ENCODE measurements around the gene C16orf90. TPM values are rescaled to one million over a fixed set of nuclear protein-coding genes. Genes with fewer than 3 reads are reported as not detected.
A peak's percentile ranks its signal among the peaks of the same experiment; 100 is the strongest.

The C16orf90 gene
- total and polyA plus RNA-seq, 2 experiments from 2014 or later = not detected

DNA sequence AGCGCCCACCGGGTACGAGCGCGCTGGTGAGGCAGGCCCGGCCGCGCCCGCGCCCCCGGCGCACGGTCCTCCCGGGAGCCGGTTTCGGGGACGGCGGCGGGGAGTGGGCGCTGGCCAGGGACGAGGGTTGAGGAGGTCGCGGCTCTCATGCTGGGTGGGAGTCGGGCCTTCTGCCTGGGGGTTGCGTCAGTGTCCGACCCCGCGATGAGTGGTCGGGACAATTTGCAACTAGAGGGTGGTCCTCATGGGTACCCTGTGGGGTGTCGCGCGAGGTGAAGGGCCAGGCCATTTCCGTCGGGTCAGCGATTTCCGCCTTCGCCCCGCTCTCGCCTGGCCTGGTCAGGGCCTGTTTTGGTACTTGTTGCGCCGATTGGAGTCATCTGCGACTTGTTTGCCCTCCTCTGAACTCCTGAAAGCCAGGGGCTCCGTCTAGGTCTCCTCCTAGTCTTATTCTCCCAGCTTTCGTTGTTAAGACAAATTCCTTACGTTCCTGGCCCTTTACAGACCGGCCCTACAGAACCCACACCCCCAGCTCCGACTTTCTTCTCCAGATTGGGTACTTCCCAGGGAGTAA lies 36.9 kb downstream of the C16orf90 start:
- H3K27me3 ChIP-seq = no peaks in the 10 kb centered on the region
- no peaks in the 10 kb centered on the region for H3K9me3 ChIP-seq (ENCODE audit: low read depth)
- TF ChIP-seq, protein P1, sequence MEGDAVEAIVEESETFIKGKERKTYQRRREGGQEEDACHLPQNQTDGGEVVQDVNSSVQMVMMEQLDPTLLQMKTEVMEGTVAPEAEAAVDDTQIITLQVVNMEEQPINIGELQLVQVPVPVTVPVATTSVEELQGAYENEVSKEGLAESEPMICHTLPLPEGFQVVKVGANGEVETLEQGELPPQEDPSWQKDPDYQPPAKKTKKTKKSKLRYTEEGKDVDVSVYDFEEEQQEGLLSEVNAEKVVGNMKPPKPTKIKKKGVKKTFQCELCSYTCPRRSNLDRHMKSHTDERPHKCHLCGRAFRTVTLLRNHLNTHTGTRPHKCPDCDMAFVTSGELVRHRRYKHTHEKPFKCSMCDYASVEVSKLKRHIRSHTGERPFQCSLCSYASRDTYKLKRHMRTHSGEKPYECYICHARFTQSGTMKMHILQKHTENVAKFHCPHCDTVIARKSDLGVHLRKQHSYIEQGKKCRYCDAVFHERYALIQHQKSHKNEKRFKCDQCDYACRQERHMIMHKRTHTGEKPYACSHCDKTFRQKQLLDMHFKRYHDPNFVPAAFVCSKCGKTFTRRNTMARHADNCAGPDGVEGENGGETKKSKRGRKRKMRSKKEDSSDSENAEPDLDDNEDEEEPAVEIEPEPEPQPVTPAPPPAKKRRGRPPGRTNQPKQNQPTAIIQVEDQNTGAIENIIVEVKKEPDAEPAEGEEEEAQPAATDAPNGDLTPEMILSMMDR (IDR thresholded peaks at IDR 0.05; ENCODE audit: low read depth, low read length) = no peak
- peak overlapping the region; percentile 66 for H3K4me3 ChIP-seq
- H3K36me3 ChIP-seq = no peaks in the 10 kb centered on the region
- peaks cover 37% of the 10 kb centered on the region for H3K4me1 ChIP-seq (ENCODE audit: low read depth)
- peak; percentile 46 to 56 for DNase-seq (ENCODE audit: low read depth in 1 of 2, low spot score in 1 of 2)
- peak overlapping the region; percentile 98 for H3K27ac ChIP-seq

DNA sequence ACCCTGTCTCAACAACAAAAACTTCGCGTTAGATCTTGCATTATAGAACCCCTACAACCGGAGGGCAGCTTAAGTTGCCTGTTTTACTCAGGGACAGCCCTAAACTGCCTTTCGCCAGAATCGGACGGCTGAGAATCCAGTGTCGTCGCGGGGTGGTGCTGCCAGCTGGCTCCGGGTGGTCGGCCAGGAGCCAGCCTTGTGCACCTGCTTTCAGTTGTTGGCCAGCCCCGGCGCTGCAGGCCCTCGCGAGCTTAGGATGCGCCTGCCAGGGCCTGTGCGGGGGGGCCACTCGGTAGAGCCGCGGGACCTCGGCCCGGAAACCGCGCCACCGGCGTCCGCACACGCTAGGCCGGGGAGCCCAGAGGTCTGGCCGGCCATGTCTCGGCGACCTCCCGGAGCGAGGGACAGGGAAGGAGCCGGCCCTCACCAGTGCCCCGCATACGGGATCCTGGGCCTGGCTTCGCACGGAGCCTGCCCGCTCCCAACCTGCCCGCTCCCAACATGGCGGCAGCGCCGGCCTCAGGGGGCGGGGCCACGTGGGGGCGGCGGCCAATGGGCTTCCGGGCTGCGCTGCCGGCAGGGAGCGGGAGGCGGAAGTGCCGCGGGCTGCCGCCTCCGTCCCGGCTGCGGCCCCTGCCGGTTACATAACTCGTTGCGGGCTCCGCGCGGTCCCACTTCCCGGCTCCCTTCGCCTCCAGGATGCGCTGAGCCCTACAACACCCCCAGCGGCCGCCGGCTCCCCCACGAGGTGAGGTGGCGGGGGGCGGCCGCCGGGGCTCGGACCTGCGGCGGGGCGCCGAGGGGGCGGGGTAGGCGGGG lies 37.6 kb downstream of the C16orf90 start:
- Histone ChIP-seq H3K27ac (peak overlapping the region; percentile 98), H3K4me1 (ENCODE audit: low read depth) (peaks cover 37% of the 10 kb centered on the region)
- TF ChIP-seq, protein P1 (IDR thresholded peaks at IDR 0.05; ENCODE audit: low read depth, low read length) = peak; percentile 43

DNA sequence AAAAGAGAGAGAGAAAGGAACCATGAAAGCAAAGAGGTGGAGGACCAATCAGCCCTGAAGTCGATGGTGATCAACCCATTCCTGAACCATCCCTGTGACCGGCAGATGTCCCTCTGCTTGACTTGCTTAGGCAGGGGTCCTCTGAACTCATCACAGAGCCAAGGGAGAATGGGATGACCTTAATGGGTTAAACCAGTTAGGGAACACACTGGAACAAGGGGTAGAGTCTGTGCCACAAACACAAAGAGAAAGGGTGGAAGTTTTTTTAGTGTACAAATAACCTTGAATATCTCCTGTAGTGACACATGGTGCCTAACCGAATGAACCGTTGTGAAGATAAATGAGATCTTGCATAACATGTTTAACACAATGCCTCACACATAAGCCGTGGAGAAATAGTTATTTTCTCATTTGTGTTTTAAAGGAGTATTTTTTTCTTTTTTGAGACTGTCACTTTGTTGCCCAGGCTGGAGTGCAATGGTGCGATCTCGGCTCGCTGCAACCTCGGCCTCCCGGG lies 40.6 kb downstream of the C16orf90 start:
- TF ChIP-seq, protein P1 (IDR thresholded peaks at IDR 0.05; ENCODE audit: low read depth, low read length) = no peak
- no peaks in the 10 kb centered on the region for H3K9me3 ChIP-seq (ENCODE audit: low read depth)
- H3K27ac ChIP-seq = no peak overlapping the region
- DNase-seq (ENCODE audit: low read depth in 1 of 2, low spot score in 1 of 2) = no peak
- peaks cover 15% of the 10 kb centered on the region for H3K4me1 ChIP-seq (ENCODE audit: low read depth)
- no peaks in the 10 kb centered on the region for H3K27me3 ChIP-seq
- no peak overlapping the region for H3K4me3 ChIP-seq
- H3K36me3 ChIP-seq = peaks cover 7% of the 10 kb centered on the region

More for the DNA sequence above, 37.6 kb downstream of the C16orf90 start:
- no peaks in the 10 kb centered on the region for H3K27me3 ChIP-seq
- no peaks in the 10 kb centered on the region for H3K36me3 ChIP-seq
- peak overlapping the region; percentile 66 for H3K4me3 ChIP-seq
- DNase-seq (ENCODE audit: low read depth in 1 of 2, low spot score in 1 of 2) = peak; percentile 94 to 95
- no peaks in the 10 kb centered on the region for H3K9me3 ChIP-seq (ENCODE audit: low read depth)

DNA sequence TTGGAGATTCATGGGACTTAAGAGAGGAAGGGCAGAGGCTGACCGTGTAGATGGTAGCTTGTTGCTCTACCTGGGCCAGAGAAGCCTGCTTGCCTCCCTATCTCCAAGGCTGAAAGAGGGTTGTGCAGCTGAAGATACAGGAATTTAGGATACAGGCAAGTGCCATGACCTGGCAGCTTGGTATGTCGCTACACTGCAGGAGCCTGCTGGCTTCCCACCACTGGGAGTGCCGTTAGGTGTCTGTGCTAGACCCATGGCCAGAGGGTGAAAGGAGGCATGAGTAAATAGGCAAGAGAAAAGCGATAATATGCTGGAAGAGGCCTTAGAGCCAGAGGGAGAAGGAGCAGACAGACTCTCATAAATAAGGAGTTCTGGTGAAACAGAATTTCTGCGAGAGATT lies 41.2 kb downstream of the C16orf90 start:
- peaks cover 9% of the 10 kb centered on the region for H3K4me1 ChIP-seq (ENCODE audit: low read depth)
- no peak overlapping the region for H3K27ac ChIP-seq
- DNase-seq (ENCODE audit: low read depth in 1 of 2, low spot score in 1 of 2) = no peak
- peaks cover 7% of the 10 kb centered on the region for H3K36me3 ChIP-seq
- no peaks in the 10 kb centered on the region for H3K27me3 ChIP-seq
- no peaks in the 10 kb centered on the region for H3K9me3 ChIP-seq (ENCODE audit: low read depth)
- H3K4me3 ChIP-seq = no peak overlapping the region
- TF ChIP-seq, protein P1 (IDR thresholded peaks at IDR 0.05; ENCODE audit: low read depth, low read length) = no peak

DNA sequence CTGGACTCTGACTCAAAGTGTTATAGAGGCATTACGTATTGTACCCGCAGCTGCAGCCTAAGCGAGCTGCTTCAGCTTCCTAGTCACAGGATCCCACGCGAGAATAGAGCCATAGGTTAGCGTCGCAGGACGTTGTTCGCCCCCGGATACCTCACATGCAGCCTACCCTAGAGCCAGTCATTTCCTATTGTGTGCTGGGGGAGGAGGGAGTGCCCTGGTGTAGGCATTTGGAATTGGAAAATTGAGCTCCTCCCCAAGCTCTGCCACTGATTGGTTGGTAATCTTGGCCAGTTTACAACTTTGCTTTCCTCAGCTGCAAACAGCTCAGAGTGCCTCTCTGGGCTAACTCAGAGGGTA lies 51.3 kb downstream of the C16orf90 start:
- no peaks in the 10 kb centered on the region for H3K9me3 ChIP-seq (ENCODE audit: low read depth)
- peaks cover 7% of the 10 kb centered on the region for H3K4me1 ChIP-seq (ENCODE audit: low read depth)
- peak overlapping the region; percentile 96 for H3K27ac ChIP-seq
- TF ChIP-seq, protein P1 (IDR thresholded peaks at IDR 0.05; ENCODE audit: low read depth, low read length) = no peak
- H3K27me3 ChIP-seq = no peaks in the 10 kb centered on the region
- H3K4me3 ChIP-seq = peak overlapping the region; percentile 93
- peaks cover 9% of the 10 kb centered on the region for H3K36me3 ChIP-seq
- DNase-seq (ENCODE audit: low read depth in 1 of 2, low spot score in 1 of 2) = peak; percentile 75 to 79

Other genes with a start within 250 kb of the C16orf90 start
- gene MEFV, start 238.9 kb downstream of the C16orf90 start, total RNA-seq = not detected in 2 replicates
- gene MEFV, start 238.9 kb downstream of the C16orf90 start, polyA plus RNA-seq = not detected in 2 replicates
- 37.3 and 45.7 TPM in 2 replicates for gene ZNF263, start 212.0 kb downstream of the C16orf90 start, total RNA-seq
- gene ZNF263, start 212.0 kb downstream of the C16orf90 start, polyA plus RNA-seq = 18.8 and 29.5 TPM in 2 replicates
- gene TIGD7, start 190.1 kb downstream of the C16orf90 start, total RNA-seq = 8.4 and 10.8 TPM in 2 replicates
- gene TIGD7, start 190.1 kb downstream of the C16orf90 start, polyA plus RNA-seq = 11.0 and 12.5 TPM in 2 replicates
- 25.3 and 37.9 TPM in 2 replicates for gene ZNF75A, start 190.0 kb downstream of the C16orf90 start, total RNA-seq
- 43.4 and 44.1 TPM in 2 replicates for gene ZNF75A, start 190.0 kb downstream of the C16orf90 start, polyA plus RNA-seq
- 1.1 TPM in 1 of 2 replicates, not detected in the other for gene OR2C1, start 139.6 kb downstream of the C16orf90 start, total RNA-seq
- 1.0 and 1.4 TPM in 2 replicates for gene OR2C1, start 139.6 kb downstream of the C16orf90 start, polyA plus RNA-seq
- 17.1 and 19.8 TPM in 2 replicates for gene ZSCAN32, start 94.5 kb downstream of the C16orf90 start, total RNA-seq
- 12.3 and 13.7 TPM in 2 replicates for gene ZSCAN32, start 94.5 kb downstream of the C16orf90 start, polyA plus RNA-seq
- gene ZNF174, start 94.3 kb downstream of the C16orf90 start, total RNA-seq = 32.0 and 33.5 TPM in 2 replicates
- gene ZNF174, start 94.3 kb downstream of the C16orf90 start, polyA plus RNA-seq = 31.4 and 33.1 TPM in 2 replicates
- 1.2 and 2.1 TPM in 2 replicates for gene ZNF597, start 52.0 kb downstream of the C16orf90 start, total RNA-seq
- 0.56 and 2.5 TPM in 2 replicates for gene ZNF597, start 52.0 kb downstream of the C16orf90 start, polyA plus RNA-seq
- 43.9 and 50.7 TPM in 2 replicates for gene NAA60, start 51.8 kb downstream of the C16orf90 start, total RNA-seq
- 77.0 and 83.0 TPM in 2 replicates for gene NAA60, start 51.8 kb downstream of the C16orf90 start, polyA plus RNA-seq
- gene CLUAP1, start 5.5 kb upstream of the C16orf90 start, total RNA-seq = 23.3 and 29.0 TPM in 2 replicates
- 50.5 and 52.0 TPM in 2 replicates for gene CLUAP1, start 5.5 kb upstream of the C16orf90 start, polyA plus RNA-seq
- gene NLRC3, start 81.9 kb upstream of the C16orf90 start, total RNA-seq = 0.09 and 0.11 TPM in 2 replicates
- 0.61 and 0.92 TPM in 2 replicates for gene NLRC3, start 81.9 kb upstream of the C16orf90 start, polyA plus RNA-seq
- 5.6 and 7.2 TPM in 2 replicates for gene SLX4, start 116.1 kb upstream of the C16orf90 start, total RNA-seq
- 2.9 and 3.6 TPM in 2 replicates for gene SLX4, start 116.1 kb upstream of the C16orf90 start, polyA plus RNA-seq
- 48.7 and 73.9 TPM in 2 replicates for gene DNASE1, start 159.2 kb upstream of the C16orf90 start, total RNA-seq
- gene DNASE1, start 159.2 kb upstream of the C16orf90 start, polyA plus RNA-seq = 28.1 and 38.1 TPM in 2 replicates
- 141 and 157 TPM in 2 replicates for gene TRAP1, start 222.0 kb upstream of the C16orf90 start, total RNA-seq
- gene TRAP1, start 222.0 kb upstream of the C16orf90 start, polyA plus RNA-seq = 164 and 178 TPM in 2 replicates